SU-DHL-6 (cell line): Measurements from ENCODE around the gene CXorf49.

Experiments
- EZH2phosphoT487 ChIP-seq: fragments of 200-600 bp; sonication (generic), shearing (Covaris generic); conservative IDR thresholded peaks from 2 replicates; pipeline ENCODE4 v1.6.1; 2018; ENCODE audit warnings: mild to moderate bottlenecking, antibody characterized with exemption, low read length, moderate library complexity, mixed read lengths
- TF ChIP-seq, protein P1 (sequence below): fragments of 200-600 bp; sonication (generic); IDR thresholded peaks from one replicate; pipeline ENCODE4 v1.5.1; 2017; ENCODE audit warnings: antibody characterized with exemption, mild to moderate bottlenecking, low read length, moderate library complexity; ENCODE audit not compliant: insufficient read depth, poor library complexity, severe bottlenecking

DNA sequence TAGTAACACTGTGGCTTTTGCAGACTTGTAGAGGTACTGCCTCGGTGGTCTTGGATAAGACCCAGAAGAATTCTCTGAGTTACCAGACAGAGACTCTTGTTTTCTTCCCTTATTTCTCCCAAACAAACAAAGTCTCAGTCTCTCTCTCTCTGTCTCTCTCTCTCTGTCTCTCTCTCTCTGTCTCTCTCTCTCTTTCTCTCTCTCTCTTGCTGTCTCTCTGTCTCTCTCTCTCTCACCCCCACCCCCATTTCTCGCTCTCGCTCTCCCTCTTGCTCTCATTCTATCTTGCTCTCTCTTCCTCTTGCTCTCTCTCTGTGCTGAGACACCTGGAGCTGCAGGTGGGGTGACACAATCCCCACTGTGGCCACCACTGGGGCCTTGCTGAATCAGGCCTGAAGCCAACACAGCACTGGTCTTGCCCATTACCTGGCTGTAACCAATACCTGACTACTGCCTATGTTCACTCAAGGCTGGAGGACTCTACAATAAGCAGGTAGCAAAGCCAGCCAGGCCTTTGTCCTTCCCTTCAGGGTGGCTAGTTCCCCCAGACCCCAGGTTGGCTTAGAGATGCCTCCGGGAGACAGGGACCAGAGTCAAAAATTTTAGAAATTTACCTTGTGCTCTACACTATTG, 38.4 kb downstream of the CXorf49 start:
- TF ChIP-seq, protein P1, sequence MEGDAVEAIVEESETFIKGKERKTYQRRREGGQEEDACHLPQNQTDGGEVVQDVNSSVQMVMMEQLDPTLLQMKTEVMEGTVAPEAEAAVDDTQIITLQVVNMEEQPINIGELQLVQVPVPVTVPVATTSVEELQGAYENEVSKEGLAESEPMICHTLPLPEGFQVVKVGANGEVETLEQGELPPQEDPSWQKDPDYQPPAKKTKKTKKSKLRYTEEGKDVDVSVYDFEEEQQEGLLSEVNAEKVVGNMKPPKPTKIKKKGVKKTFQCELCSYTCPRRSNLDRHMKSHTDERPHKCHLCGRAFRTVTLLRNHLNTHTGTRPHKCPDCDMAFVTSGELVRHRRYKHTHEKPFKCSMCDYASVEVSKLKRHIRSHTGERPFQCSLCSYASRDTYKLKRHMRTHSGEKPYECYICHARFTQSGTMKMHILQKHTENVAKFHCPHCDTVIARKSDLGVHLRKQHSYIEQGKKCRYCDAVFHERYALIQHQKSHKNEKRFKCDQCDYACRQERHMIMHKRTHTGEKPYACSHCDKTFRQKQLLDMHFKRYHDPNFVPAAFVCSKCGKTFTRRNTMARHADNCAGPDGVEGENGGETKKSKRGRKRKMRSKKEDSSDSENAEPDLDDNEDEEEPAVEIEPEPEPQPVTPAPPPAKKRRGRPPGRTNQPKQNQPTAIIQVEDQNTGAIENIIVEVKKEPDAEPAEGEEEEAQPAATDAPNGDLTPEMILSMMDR: no peak
- TF ChIP-seq EZH2phosphoT487: no peak
